Progenitor cell of endocrine pancreas (in vitro differentiated cells): Measurements from ENCODE around the gene KRT84. TPM values are rescaled to one million over a fixed set of nuclear protein-coding genes. Genes with fewer than 3 reads are reported as not detected.
"Not testable (repeated sequence)": the region's sequence is repeated elsewhere in the genome, so short reads cannot be mapped to it uniquely, and the experiment has no call there.

ENCODE experiments used
- DNase-seq: peaks from one replicate; pipeline ENCODE4 v3.0.0; 2021; ENCODE audit warnings: low spot score; ENCODE audit not compliant: unreplicated experiment
- H3K27ac Mint-ChIP-seq: 2 replicates; pipeline ENCODE4 v1.8.0; 2021; ENCODE audit warnings: mild to moderate bottlenecking, moderate library complexity, mixed read lengths
- H3K27me3 Mint-ChIP-seq: 2 replicates; pipeline ENCODE4 v1.8.0; 2021; ENCODE audit warnings: mixed read lengths
- H3K36me3 Mint-ChIP-seq: 2 replicates; pipeline ENCODE4 v1.8.0; 2022; ENCODE audit warnings: mixed read lengths; ENCODE audit not compliant: insufficient read depth
- H3K4me1 Mint-ChIP-seq: 2 replicates; pipeline ENCODE4 v1.8.0; 2021; ENCODE audit warnings: low read depth, mixed read lengths
- H3K4me3 Mint-ChIP-seq: 2 replicates; pipeline ENCODE4 v1.8.0; 2021; ENCODE audit warnings: low read depth, mild to moderate bottlenecking, moderate library complexity, mixed read lengths
- H3K9me3 Mint-ChIP-seq: 2 replicates; pipeline ENCODE4 v1.8.0; 2021; ENCODE audit warnings: low read depth, mixed read lengths
- total RNA-seq: library from RNA; stranded (reverse); gene quantifications from 2 replicates; pipeline ENCODE4 v1.2.1, GENCODE V29; 2021
- TF ChIP-seq, protein P1 (sequence below): fragments of 200-600 bp; sonication (generic); IDR thresholded peaks from one replicate; pipeline ENCODE4 v1.5.0; 2021; ENCODE audit warnings: antibody characterized with exemption, mild to moderate bottlenecking; ENCODE audit not compliant: unreplicated experiment

The KRT84 gene
- total RNA-seq, 1 donor from 2014 or later = not detected

DNA sequence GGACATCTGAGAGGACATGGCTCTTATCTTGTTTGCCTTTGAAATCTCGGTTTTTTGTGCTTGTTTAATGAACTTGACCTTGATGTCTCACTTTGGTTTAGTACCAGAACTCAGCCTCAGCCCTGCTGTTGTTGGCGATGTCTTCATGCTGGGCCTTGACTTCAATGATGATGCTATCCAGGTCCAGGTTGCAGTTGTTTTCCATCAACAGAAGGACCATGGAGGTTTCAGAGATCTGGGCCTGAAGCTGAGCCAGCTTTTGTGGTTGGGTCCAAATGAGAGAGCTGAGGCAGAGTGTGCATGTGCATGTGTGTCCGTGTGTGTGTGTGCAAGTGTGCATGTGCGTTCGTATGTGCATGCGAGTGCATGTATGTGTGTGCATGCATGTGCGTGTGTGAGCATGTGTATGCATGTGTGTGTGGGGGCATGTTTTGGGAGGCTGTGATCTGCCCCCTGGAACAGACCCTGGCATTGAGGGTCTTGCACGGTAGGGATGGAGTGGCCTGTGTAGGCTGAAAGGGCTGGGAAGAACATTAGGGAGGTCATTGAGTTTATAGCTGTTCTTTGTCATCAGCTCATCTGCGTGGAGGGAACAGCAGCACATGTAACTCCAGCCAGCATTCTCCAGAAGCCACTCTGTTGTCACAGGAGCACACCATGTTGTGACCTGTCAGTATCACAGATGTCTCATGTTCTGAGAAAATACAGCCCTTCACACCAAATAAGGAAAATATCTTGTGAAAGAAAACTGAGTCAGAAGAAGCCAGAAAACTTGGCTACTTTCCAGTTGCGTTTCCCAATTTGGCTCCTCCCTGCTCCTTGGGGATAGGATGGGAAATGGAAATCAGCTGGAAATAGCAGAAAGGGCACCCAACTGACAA lies 30.7 kb upstream of the KRT84 start:
- Mint-ChIP-seq H3K9me3 (no peaks in the 10 kb centered on the region), H3K27ac (no peak overlapping the region), H3K4me1 (peaks cover 10% of the 10 kb centered on the region), H3K4me3 (no peak overlapping the region), H3K27me3 (peaks cover 36% of the 10 kb centered on the region), H3K36me3 (no peaks in the 10 kb centered on the region)
- TF ChIP-seq, protein P1, sequence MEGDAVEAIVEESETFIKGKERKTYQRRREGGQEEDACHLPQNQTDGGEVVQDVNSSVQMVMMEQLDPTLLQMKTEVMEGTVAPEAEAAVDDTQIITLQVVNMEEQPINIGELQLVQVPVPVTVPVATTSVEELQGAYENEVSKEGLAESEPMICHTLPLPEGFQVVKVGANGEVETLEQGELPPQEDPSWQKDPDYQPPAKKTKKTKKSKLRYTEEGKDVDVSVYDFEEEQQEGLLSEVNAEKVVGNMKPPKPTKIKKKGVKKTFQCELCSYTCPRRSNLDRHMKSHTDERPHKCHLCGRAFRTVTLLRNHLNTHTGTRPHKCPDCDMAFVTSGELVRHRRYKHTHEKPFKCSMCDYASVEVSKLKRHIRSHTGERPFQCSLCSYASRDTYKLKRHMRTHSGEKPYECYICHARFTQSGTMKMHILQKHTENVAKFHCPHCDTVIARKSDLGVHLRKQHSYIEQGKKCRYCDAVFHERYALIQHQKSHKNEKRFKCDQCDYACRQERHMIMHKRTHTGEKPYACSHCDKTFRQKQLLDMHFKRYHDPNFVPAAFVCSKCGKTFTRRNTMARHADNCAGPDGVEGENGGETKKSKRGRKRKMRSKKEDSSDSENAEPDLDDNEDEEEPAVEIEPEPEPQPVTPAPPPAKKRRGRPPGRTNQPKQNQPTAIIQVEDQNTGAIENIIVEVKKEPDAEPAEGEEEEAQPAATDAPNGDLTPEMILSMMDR = no peak
- DNase-seq = no peak

DNA sequence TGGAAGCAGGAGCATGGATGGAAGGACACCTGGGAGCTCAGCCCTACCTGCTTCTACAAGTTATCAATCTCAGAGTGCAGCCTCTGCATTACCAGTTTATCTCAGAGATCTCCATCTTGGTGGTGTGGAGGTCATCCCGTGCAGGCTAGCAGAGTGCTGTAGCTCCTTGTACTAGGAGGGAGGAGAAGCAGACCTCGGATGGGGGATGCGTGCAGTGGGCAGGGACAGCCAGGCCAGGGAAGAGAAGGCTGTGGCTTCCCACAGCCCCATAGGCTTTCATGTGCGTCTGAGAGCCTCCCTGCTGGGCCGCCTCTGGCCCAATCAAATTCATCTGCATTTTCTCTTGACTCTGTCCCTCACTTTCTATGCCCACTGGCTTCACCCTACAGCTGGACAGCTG lies 29.5 kb upstream of the KRT84 start:
- Mint-ChIP-seq H3K9me3 (no peaks in the 10 kb centered on the region), H3K4me3 (no peak overlapping the region), H3K27ac (no peak overlapping the region), H3K27me3 (peaks cover 31% of the 10 kb centered on the region), H3K4me1 (peaks cover 16% of the 10 kb centered on the region), H3K36me3 (no peaks in the 10 kb centered on the region)
- no peak for DNase-seq
- TF ChIP-seq, protein P1 = no peak

GRCh38 chr12:52413782-52414345 lies 28.4 kb upstream of the KRT84 start:
- peaks cover 16% of the 10 kb centered on the region for H3K4me1 Mint-ChIP-seq
- no peak for DNase-seq
- H3K4me3 Mint-ChIP-seq = no peak overlapping the region
- TF ChIP-seq, protein P1 = no peak
- peaks cover 26% of the 10 kb centered on the region for H3K27me3 Mint-ChIP-seq
- H3K9me3 Mint-ChIP-seq = no peaks in the 10 kb centered on the region
- H3K27ac Mint-ChIP-seq = no peak overlapping the region
- H3K36me3 Mint-ChIP-seq = no peaks in the 10 kb centered on the region

DNA sequence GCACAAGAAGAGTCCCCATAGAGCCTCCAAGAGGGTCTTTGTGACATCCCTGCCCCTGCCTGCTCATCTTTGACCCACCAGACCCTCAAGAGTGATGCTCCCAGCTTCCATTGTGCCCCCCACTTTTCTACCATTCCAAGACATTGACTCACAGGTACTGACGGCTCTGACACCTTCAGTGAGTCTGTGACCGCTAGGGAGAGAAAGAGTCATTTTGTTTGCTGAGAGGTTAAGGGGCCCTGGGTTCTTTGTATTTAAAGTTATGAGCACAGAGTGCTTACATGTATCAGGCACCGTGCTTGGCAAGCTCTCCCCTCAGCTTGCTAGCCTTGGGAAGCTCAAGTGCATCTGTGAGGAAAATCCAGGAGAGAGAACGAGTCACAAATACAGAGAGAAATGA lies 27.8 kb upstream of the KRT84 start:
- TF ChIP-seq, protein P1 = no peak
- Mint-ChIP-seq H3K4me3 (no peak overlapping the region), H3K27ac (no peak overlapping the region), H3K27me3 (peaks cover 29% of the 10 kb centered on the region), H3K4me1 (peaks cover 18% of the 10 kb centered on the region), H3K36me3 (peaks cover 2% of the 10 kb centered on the region), H3K9me3 (peaks cover 3% of the 10 kb centered on the region)
- DNase-seq = no peak

GRCh38 chr12:52411815-52412214 lies 26.4 kb upstream of the KRT84 start:
- TF ChIP-seq, protein P1 = no peak
- no peak overlapping the region for H3K27ac Mint-ChIP-seq
- peaks cover 2% of the 10 kb centered on the region for H3K36me3 Mint-ChIP-seq
- peaks cover 18% of the 10 kb centered on the region for H3K4me1 Mint-ChIP-seq
- no peak for DNase-seq
- H3K9me3 Mint-ChIP-seq = peaks cover 3% of the 10 kb centered on the region
- peaks cover 23% of the 10 kb centered on the region for H3K27me3 Mint-ChIP-seq
- H3K4me3 Mint-ChIP-seq = no peak overlapping the region

GRCh38 chr12:52410589-52411248 lies 25.3 kb upstream of the KRT84 start:
- H3K27me3 Mint-ChIP-seq = peaks cover 18% of the 10 kb centered on the region
- peak overlapping the region; percentile 68 for H3K27ac Mint-ChIP-seq
- not testable (repeated sequence) for H3K36me3 Mint-ChIP-seq, H3K4me3 Mint-ChIP-seq, DNase-seq, H3K9me3 Mint-ChIP-seq
- H3K4me1 Mint-ChIP-seq = peaks cover 18% of the 10 kb centered on the region
